Stimulated activated naive CD8-positive, alpha-beta T cell treated with anti-CD3 and anti-CD28 coated beads, Interleukin-15, Interleukin-2, amounts not matched to agents 100 U/mL and 50 U/mL, for 24 hours (primary cell): ENCODE measurements around the gene PPP3CA.

ENCODE experiments used
- ATAC-seq: fragments of 150-1000 bp; cut with Tn5 transposase; one replicate; pipeline ENCODE4 v1.10.0; 2021
- DNase-seq: peaks from one replicate; pipeline ENCODE4 v3.0.0; 2021

PPP3CA gene

GRCh38 chr4:101175896-101176676 lies 171.2 kb downstream of the PPP3CA start:
- no peak for ATAC-seq
- DNase-seq, result no peak

- DNase-seq (no peak), ATAC-seq (no peak)
Observed at GRCh38 chr4:101174679-101175345, 172.5 kb downstream of the PPP3CA start.

DNA sequence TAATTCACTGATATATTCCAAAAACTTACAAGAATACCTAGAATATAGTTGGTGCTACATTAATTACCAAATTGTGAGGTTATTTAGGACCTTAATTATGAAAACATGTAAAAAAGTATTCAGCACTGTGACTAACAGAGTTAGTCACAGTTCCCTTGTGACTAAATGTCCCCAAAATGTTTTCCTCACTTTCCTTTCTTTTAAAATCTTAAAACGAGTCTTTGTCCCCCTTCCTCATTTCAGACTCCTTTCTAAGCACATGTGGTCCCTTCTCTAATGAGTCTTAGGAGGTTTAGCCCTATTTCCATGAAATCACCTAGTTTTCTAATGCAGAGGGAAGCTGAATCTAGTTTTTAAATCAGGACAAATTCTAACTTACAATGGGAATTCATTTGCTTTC lies 175.0 kb downstream of the PPP3CA start:
- no peak for DNase-seq
- no peak for ATAC-seq

DNA sequence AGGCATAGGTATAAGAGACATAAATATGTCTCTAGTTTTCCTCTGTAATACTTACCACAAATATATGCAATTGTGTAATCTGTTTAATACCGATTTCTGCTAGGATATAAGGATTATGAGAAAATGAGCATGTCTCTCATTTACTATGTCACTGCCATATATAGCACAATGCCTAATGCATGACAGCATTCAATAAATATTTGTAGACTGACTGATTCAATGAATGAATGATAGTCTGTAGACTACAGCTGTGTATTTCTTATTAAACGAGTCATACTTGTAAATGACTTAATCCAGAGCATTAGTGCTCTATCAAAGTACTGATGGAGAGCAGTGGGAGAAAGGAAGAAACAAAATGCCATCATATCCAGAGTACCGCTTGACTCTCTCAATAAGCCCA lies 175.6 kb downstream of the PPP3CA start:
- DNase-seq, result no peak
- no peak for ATAC-seq

- ATAC-seq, result peak; percentile 91
- DNase-seq, result peak; percentile 57
Observed at GRCh38 chr4:101169044-101170014, 178.0 kb downstream of the PPP3CA start.

DNA sequence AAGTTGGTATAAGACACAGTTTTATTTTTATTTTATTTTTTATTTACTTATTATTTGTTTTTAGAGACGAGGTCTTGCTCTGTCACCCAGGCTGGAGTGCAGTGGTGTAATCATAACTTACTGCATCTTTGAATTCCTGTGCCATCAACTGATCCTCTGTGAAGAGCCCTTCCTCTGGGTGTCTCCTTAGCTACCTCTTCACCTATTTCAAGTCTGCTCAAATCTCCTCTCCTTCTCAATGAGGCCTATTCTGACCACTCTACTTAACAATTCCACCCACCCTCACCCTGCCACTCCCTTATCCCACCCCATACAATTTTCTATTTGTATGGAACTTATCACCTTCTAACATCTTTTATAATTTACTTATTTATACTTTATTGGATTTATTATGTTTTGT lies 183.4 kb downstream of the PPP3CA start:
- ATAC-seq (no peak), DNase-seq (no peak)

- DNase-seq, result no peak
- no peak for ATAC-seq
Observed at GRCh38 chr4:101162990-101163380, 184.3 kb downstream of the PPP3CA start.

DNA sequence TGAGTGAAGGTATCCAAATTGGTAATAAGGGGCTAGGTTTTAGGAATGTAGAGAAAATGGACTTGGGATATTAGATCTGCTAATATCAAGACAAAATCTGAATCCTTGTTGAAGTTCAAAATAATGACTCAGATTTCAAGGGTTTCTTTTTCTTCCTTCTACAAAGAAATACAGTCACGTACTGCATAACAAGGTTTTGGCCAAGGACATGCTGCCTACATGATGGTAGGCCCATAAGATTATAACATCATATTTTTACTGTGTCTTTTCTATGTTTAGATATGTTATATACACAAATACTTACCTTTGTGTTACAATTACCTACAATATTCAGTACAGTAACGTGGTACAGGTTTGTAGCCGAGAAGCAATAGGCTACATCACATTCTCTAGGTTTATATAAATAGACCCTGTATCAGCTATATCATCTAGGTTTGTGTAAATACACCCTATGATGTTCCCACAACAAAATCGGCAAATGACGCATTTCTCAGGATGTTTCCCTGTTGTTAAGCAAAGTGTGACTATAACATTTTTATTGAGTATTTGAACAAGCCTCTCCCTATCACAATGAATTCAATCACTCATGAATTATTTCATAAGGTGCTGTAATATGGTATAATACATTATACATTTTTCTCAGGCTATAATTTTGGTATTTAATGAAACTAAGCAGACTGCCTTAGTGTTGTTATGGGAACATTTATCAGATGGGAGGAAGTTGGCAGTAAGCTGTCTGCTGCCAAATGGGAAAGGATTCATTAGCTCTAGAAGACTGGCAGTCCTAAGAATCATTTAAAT lies 186.3 kb downstream of the PPP3CA start:
- no peak for ATAC-seq
- no peak for DNase-seq

GRCh38 chr4:101158507-101158906 lies 188.8 kb downstream of the PPP3CA start:
- ATAC-seq (no peak), DNase-seq (no peak)

DNA sequence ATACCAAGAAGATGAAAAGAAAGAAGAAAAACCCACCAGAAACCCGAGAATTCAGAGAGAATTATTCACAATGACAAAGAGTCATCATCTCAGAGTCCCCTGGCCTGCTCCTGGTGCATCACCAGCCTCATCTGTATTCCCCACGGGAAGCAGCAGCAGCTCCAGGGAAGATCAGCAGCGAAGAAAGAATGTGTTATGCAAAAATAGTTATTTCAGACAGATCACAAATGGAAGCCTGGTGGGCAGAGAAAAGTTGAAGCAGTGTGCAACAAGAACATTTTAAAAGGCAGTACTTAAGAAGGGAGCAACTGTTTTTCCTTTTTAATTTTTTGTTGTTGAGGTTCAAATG lies 189.2 kb downstream of the PPP3CA start:
- DNase-seq, result no peak
- ATAC-seq, result no peak

- DNase-seq (no peak), ATAC-seq (no peak)
Observed at GRCh38 chr4:101157415-101158133, 189.8 kb downstream of the PPP3CA start.

DNA sequence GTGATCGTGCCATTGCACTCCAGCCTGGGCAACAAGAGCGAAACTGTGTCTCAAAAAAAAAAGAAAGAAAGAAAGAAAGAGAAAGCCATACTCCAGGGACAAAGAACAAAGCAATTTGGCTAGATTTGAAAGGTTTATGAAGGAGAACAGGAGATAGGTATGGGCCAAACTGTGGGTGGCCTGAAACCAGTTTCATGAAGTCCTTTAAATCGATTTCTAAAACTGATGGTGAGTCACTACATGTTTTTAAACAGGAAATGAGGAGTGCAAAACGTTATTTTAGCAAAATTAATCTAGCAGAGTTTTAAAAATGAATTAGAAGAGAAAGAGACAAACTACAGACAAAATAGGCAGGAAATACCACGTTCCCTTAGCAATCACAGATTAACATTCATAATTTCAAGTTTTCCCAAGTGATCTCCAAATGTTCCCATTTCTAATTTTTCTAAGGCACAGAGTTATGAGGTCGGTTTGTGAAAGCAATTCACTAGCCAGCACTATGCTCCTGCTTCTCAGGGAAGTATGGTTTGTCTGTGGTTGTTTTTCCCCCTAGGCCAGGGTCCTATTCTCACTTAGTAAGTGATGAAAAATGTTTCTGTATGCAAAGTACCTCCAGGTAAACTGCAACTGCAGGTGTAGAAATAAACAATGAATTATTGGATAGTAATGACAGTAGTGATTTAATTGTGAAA lies 190.6 kb downstream of the PPP3CA start:
- DNase-seq (no peak), ATAC-seq (no peak)

DNA sequence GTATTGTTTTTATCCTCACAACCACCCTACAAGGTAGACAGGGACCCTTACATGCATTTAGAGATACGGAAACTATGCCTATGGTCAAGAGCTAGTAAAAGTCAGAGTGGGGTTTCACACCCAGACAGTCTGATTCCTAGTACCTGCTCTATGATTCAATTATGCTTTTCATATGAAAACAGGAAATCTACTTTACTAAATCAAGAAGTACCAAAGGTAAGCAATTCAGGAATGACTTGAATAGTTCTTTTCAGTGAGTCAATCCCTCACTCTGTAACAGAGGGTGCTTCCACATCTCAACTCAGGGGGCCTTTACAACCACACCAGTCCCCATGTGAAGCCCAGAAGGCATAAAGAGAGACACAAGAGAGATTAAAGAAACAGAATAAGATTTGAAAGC lies 191.4 kb downstream of the PPP3CA start:
- ATAC-seq, result peak; percentile 95
- DNase-seq, result no peak

DNA sequence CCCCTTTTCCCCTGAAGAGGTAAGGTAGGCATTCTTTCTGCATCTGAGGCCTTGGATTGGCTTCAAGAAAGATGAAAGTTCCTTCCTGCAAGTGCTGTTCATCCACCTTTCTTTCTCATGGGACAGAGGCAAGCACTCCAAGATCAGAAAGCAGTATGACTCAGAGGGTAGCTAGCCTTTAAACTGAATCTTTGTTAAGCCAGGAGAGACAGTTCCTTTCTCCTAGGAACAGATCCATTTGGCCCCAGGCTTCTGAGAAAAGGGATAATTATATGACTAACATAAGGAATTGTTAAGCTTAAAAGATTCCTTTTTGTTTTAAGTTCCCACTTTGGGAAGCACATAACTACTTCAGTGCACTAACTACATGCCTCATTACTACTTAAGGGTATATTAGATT lies 192.0 kb downstream of the PPP3CA start:
- DNase-seq, result no peak
- ATAC-seq, result no peak

GRCh38 chr4:101153653-101154052 lies 193.7 kb downstream of the PPP3CA start:
- ATAC-seq, result no peak

DNA sequence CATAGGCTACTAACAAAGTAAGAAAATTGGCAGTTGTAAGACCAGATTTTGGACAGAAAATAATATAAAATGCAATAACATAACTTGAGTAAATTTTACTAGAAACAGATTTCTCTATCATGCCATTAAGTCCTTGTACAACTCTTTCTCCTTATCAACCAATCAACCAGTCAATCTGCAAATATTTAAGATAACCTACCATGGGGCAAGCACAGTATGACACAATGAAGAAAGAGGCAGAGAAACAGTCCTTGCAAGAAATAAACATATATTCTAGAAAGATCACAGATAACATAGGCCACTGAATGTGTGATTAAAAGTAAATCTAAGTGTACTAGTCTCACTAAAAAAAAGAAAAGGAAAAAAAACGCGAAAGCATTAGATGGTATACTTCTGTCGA lies 194.8 kb downstream of the PPP3CA start:
- DNase-seq, result no peak
- no peak for ATAC-seq

More at GRCh38 chr4:101153653-101154052, 193.7 kb downstream of the PPP3CA start:
- no peak for DNase-seq

DNA sequence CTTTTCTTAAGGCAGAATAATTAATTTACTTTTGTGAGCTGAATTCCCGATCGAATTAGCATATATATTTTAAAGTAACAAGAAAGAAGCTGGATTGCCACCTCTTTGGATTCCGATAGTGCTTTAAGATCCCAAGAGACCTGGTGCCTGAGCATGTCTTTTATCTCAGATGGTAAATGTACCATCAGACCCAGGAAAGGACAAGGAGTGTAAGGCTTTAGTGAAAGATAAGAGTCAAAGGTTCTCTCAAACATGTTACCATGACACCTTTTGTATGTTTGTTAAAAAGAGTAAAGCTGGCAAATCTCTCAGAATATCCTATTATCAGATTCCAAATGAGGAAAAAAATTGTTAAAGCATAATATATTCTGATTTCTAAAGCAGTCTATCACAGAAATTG lies 198.8 kb downstream of the PPP3CA start:
- ATAC-seq (no peak), DNase-seq (no peak)

GRCh38 chr4:101147283-101147682 lies 200.0 kb downstream of the PPP3CA start:
- no peak for ATAC-seq
- no peak for DNase-seq

DNA sequence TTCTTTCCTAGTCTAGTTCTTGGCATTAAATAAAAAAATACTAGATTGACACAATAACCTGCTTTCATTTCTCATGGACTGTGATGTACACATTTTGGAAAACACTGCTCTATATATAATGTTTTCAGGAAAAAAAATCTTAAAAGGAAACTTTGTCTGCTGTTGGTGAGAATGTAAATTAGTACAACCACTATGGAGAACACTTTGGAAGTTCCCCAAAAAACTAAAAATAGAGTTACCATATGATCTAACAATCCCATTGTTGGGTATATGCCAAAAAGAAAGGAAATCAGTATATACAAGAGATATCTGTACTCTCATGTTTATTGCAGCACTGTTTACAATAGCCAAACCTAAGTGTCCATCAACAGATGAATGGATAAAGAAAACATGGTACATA lies 202.3 kb downstream of the PPP3CA start:
- DNase-seq, result no peak
- no peak for ATAC-seq

- DNase-seq (no peak), ATAC-seq (no peak)
Observed at GRCh38 chr4:101142259-101142658, 205.1 kb downstream of the PPP3CA start.

DNA sequence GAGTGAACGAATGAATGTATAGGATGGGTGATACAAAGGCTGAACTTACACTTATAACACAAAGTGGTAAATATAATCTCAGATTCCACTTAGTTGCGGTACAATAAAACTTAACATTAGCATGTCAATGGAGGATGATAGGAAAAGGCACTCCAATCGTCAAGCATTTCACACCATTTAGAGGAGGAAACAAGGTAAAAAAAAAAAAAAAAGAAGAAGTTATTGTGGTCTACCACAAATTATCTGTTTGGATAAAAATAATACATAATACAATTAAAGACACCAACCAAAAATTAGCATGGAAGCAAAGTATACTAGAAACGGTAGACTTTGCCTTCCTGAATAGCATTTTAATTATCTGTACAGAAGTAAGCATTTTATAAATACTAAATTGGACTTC lies 205.5 kb downstream of the PPP3CA start:
- no peak for DNase-seq
- ATAC-seq, result no peak
